ENCODE measurements around the gene ESRRG. TPM values are rescaled to one million over a fixed set of nuclear protein-coding genes. Genes with fewer than 3 reads are reported as not detected.

The ESRRG gene
- total RNA-seq, 6 experiments from 2014 or later = 0.05 TPM; not detected in 5

DNA sequence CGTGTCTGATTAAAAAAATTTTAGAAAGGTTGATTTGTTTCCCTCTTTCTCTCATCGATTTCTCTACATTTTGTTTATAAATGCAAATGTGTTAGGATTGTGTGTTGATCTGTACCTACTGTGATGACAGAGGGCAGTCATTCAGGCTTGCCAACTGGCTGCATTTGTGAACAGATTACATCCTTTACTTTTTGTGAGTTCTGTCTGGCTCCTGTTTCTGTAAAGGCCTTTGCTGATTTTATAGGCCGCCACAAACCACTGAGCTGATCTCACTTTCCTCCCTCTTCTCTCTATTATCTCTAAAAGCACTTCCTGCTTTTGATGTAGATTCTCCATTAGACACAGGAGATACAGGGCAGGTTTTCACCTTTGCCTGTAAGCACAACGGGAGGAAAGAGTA lies 106.8 kb downstream of the ESRRG start:
- peaks cover 4% of the 10 kb centered on the region for H3K27me3 Mint-ChIP-seq (ENCODE audit: insufficient read depth)
- H3K9me3 Mint-ChIP-seq = no peaks in the 10 kb centered on the region
- H3K36me3 Mint-ChIP-seq (ENCODE audit: low read depth) = no peaks in the 10 kb centered on the region
- TF ChIP-seq, protein P1, sequence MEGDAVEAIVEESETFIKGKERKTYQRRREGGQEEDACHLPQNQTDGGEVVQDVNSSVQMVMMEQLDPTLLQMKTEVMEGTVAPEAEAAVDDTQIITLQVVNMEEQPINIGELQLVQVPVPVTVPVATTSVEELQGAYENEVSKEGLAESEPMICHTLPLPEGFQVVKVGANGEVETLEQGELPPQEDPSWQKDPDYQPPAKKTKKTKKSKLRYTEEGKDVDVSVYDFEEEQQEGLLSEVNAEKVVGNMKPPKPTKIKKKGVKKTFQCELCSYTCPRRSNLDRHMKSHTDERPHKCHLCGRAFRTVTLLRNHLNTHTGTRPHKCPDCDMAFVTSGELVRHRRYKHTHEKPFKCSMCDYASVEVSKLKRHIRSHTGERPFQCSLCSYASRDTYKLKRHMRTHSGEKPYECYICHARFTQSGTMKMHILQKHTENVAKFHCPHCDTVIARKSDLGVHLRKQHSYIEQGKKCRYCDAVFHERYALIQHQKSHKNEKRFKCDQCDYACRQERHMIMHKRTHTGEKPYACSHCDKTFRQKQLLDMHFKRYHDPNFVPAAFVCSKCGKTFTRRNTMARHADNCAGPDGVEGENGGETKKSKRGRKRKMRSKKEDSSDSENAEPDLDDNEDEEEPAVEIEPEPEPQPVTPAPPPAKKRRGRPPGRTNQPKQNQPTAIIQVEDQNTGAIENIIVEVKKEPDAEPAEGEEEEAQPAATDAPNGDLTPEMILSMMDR (IDR thresholded peaks at IDR 0.05) = no peak
- no peak overlapping the region for H3K27ac Mint-ChIP-seq
- no peak for DNase-seq
- no peaks in the 10 kb centered on the region for H3K4me1 Mint-ChIP-seq (ENCODE audit: low read depth)
- H3K4me3 Mint-ChIP-seq = no peak overlapping the region

DNA sequence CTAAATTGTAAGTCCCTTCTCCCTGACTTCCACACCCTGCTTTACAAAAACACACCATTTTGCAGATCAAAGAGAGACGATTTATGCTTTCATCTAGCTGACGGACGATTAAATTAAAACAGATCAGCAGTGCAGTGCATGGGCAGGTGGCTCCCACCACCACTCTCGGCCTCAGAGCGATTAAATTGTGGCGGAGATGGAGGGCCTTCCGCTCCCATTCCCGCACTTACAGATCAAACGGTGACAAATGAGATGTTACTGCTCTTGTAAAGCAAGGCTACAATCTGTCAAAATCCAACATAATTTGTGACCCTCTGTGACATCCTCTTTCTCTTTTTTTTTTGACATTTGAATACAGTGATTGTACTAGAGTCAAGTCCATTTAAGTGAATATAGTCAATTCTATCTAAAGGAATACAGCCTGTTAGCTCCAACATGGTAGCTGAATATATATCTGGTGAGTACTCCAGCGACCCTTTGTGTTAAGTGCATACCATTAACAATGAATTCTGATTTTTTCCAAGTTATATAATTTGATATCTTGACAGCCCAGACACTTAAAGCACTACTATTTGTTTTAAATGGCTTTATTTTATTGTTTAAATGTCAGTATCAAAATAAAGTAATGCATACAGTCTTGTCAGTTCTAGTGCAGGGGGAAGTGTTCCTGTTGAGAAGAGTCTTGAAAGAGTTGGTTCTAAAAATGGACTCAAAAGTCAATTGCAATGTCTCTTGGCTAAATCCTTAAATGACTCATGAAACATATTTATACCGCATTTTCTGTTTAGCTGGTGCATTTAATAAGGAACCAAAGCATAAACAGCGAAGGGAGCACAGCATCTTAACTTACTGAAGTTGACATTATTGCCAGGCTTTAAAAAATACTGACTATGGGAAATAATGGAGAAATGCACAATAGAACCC lies 109.0 kb downstream of the ESRRG start:
- TF ChIP-seq, protein P1 (IDR thresholded peaks at IDR 0.05) = no peak

DNA sequence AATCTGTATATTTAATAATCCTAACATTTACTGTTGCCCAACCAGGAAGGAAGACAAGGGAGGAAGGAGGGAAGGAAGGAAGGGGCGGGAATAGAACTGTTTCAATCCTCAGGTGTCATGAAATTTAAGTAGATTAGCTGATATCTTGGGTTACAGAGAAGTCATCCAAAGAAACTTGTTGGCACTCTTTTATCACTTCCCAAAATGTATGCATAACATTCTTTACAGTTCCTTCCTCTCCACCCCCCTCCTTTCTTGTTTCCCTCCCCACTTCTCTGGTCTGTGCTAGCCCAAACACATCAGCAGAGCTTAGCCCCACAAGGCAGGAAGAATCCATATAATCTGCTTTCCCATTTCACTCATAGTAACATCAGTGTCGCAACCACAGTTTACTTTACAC lies 110.9 kb downstream of the ESRRG start:
- DNase-seq = no peak
- TF ChIP-seq, protein P1 (IDR thresholded peaks at IDR 0.05) = no peak
- Mint-ChIP-seq H3K27ac (no peak overlapping the region), H3K9me3 (no peaks in the 10 kb centered on the region), H3K27me3 (ENCODE audit: insufficient read depth) (peaks cover 4% of the 10 kb centered on the region), H3K36me3 (ENCODE audit: low read depth) (no peaks in the 10 kb centered on the region), H3K4me3 (no peak overlapping the region), H3K4me1 (ENCODE audit: low read depth) (no peaks in the 10 kb centered on the region)

More for the DNA sequence above, 109.0 kb downstream of the ESRRG start:
- no peak for DNase-seq
- Mint-ChIP-seq H3K27me3 (ENCODE audit: insufficient read depth) (peaks cover 4% of the 10 kb centered on the region), H3K27ac (no peak overlapping the region), H3K9me3 (no peaks in the 10 kb centered on the region), H3K36me3 (ENCODE audit: low read depth) (no peaks in the 10 kb centered on the region), H3K4me3 (no peak overlapping the region), H3K4me1 (ENCODE audit: low read depth) (no peaks in the 10 kb centered on the region)

DNA sequence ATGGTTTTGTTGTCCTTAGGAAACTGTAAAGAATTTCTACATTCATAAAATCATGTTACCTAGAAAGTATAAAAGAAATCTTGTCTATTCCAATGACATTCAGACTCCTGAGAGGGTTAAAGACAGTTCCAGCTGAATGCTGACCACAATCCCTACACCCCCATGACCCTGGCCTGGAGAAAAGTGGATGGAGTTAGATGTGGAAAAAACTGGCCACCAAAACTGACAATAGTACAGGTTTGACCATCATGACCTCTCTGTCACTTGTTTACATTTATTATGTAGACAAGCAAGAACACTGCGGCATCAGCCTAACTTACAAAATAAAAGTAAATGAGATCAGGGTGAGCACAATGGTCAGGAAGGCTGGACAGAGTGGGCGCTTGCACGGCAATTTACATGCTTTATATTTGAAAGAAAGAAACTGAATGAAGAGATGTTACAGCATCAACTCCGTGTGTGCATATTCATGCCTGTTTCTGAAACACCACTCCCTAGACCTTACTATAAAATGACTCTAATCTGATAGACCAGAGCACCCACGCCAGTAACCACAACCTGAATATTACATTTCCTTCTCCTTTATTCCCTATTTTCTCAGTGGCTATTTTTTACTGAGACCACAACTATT lies 116.0 kb downstream of the ESRRG start:
- no peaks in the 10 kb centered on the region for H3K9me3 Mint-ChIP-seq
- no peak overlapping the region for H3K27ac Mint-ChIP-seq

DNA sequence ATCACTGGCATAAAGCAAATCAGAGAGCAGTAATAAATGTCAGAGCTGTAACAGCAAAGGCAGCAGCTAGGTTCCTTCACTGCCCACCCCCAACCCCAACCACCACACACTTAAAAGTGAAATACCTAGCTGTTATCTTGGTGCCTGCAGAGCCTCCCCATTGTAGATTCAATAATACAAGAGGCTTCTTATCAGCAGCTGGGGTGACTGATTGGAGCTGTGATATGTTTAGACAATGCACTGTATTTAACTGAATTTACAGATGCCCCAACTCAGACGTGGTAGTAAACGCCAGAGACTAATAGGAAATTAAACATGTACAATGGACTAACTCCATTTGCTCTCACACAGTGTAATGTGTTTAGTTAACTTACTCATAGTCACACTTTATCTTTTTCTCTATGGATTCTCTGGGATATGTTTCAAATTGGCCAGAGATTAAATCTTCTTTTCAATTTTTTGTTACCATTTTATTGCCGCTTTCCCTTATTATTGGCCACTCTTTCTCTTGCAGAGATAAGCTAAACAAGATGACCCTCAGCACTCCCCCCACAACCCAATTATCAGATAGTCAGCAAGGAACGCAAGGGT lies 117.1 kb downstream of the ESRRG start:
- no peaks in the 10 kb centered on the region for H3K9me3 Mint-ChIP-seq
- no peak overlapping the region for H3K27ac Mint-ChIP-seq

More for the DNA sequence above, 116.0 kb downstream of the ESRRG start:
- Mint-ChIP-seq H3K4me3 (no peak overlapping the region), H3K27me3 (ENCODE audit: insufficient read depth) (no peaks in the 10 kb centered on the region; the same call in none of the 2 replicates), H3K4me1 (ENCODE audit: low read depth) (peaks cover 9% of the 10 kb centered on the region; the same call in 1 of the 2 replicates), H3K36me3 (ENCODE audit: low read depth) (no peaks in the 10 kb centered on the region)
- DNase-seq = no peak
- TF ChIP-seq, protein P1 (IDR thresholded peaks at IDR 0.05) = no peak

More for the DNA sequence above, 117.1 kb downstream of the ESRRG start:
- Mint-ChIP-seq H3K36me3 (ENCODE audit: low read depth) (no peaks in the 10 kb centered on the region), H3K27me3 (ENCODE audit: insufficient read depth) (no peaks in the 10 kb centered on the region; the same call in none of the 2 replicates), H3K4me3 (no peak overlapping the region), H3K4me1 (ENCODE audit: low read depth) (peaks cover 17% of the 10 kb centered on the region)
- TF ChIP-seq, protein P1 (IDR thresholded peaks at IDR 0.05) = no peak
- no peak for DNase-seq
